Measurements from ENCODE around the gene FGFBP3.
A peak's percentile ranks its signal among the peaks of the same experiment; 100 is the strongest.

FGFBP3 gene

DNA sequence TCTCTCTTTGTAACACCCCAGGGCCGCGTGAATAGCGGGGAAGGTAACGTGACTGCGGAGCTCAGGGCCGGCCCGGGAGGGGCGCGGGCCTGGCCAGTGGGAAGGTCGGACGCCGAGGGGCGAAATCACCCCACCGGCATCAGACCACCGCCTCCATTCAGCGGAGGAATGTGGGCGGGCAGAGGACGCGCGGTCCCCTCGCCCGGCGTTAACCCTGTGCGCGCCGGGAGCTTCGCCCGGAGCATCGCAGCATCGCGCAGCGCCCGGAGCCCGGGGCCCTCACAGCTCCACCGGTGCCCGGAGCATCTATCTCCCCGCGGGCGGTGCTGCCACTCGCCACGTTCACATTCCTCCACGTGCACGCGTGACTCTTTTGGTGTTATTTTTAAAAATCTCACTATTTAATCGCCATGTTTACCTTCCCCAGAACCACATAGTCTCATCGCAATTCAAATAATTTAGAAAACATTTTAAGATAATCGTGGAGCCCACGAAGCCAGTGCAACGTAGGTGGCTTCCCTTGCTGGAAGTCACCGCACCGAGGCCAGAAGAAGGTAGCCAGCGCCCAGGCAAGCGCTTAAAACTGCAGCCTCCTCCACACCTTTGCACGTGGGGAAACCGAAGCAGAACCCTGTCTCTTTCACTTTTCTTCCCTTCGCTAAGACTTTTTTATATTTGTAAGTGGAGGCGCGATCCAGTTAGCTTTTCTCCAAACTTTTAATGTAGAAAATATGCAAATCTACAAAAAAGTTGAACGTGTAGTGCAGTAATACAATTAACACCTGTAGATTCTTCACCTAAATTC lies 21.8 kb downstream of the FGFBP3 start:
- H3K36me3 Mint-ChIP-seq, result no peaks in the 10 kb centered on the region
- H3K27ac Mint-ChIP-seq, result no peak overlapping the region
- peak overlapping the region; percentile 92 for H3K4me3 Mint-ChIP-seq
- H3K4me1 Mint-ChIP-seq, result peaks cover 9% of the 10 kb centered on the region
- peaks cover 2% of the 10 kb centered on the region for H3K27me3 Mint-ChIP-seq
- ATAC-seq (ENCODE audit: low read depth) (peak; percentile 77), DNase-seq (ENCODE audit: low spot score in 2 of 2) (peak in 1 of 2 donors; percentile 15)
- H3K9me3 Mint-ChIP-seq, result no peaks in the 10 kb centered on the region

DNA sequence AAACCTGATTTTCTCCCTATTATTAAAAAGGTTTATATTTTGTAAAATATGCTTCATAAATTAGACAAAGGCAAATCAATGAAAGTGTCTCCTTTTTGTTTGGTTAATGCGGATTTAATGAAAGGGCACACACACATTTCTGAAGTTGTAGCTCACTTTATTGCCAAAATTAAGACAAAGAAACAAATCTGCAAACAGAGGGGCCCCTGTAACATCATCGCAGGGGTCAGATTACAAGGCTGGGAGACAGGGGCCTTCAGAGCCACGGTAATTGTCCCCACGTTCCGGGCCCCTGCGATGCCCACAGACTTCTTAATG lies 22.4 kb downstream of the FGFBP3 start:
- no peaks in the 10 kb centered on the region for H3K9me3 Mint-ChIP-seq
- peaks cover 9% of the 10 kb centered on the region for H3K4me1 Mint-ChIP-seq
- peaks cover 2% of the 10 kb centered on the region for H3K27me3 Mint-ChIP-seq
- H3K36me3 Mint-ChIP-seq, result no peaks in the 10 kb centered on the region
- DNase-seq (ENCODE audit: low spot score in 2 of 2), result no peak
- no peak for ATAC-seq (ENCODE audit: low read depth)
- H3K4me3 Mint-ChIP-seq, result peak overlapping the region; percentile 92
- no peak overlapping the region for H3K27ac Mint-ChIP-seq

- Mint-ChIP-seq H3K36me3 (no peaks in the 10 kb centered on the region), H3K4me1 (peaks cover 9% of the 10 kb centered on the region), H3K27me3 (peaks cover 2% of the 10 kb centered on the region), H3K4me3 (no peak overlapping the region), H3K9me3 (peaks cover 5% of the 10 kb centered on the region), H3K27ac (no peak overlapping the region)
- ATAC-seq (ENCODE audit: low read depth), result no peak
- DNase-seq (ENCODE audit: low spot score in 2 of 2), result no peak
Measured at GRCh38 chr10:91885362-91886079, 23.8 kb downstream of the FGFBP3 start.

- DNase-seq (ENCODE audit: low spot score in 2 of 2) (no peak), ATAC-seq (ENCODE audit: low read depth) (no peak)
- no peak overlapping the region for H3K27ac Mint-ChIP-seq
- H3K4me3 Mint-ChIP-seq, result no peak overlapping the region
- H3K36me3 Mint-ChIP-seq, result no peaks in the 10 kb centered on the region
- peaks cover 9% of the 10 kb centered on the region for H3K4me1 Mint-ChIP-seq
- peaks cover 5% of the 10 kb centered on the region for H3K9me3 Mint-ChIP-seq
- H3K27me3 Mint-ChIP-seq, result peaks cover 2% of the 10 kb centered on the region
Measured at GRCh38 chr10:91884536-91884935, 24.8 kb downstream of the FGFBP3 start.

DNA sequence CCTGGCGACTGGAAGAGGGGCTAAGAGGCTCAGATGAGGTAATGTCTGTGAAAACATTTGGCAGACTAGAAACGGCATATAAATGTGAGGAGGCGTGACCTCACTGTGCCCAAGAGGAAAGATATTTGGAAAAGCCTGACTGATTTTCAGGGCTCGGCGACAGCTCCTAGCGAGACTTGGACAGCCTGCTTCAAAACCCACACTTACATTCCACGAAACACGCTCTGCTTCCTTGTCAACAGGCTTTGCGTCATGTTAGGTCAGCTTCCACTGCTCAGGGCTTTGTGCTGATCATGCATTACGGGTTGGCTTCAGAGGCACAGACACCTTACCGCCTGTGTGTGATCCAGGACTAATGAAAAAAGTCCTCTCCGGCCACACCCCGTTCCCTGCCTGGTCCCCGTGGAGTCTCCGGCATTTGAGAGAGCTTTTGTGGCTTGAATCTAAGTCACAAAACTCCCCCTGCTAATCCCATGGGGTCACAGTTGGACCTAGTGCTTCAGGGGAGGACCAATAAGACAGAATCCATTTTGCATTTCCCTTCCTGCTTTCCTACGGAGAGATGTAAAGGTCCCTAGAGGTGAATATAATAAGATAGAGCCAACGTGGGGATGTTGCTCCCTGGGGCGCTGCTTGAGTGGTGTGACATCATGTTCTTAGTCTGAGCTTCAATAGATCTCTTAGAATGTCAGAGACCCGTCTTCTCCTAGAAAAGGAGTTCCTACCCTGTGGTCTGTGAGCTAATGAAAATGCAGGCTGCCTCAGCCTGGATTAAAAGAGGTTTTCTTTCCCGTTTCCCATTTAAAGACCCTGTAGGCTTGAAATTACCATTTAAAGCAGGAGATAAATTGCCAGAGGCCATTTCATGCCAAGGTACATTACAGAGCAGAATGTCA lies 25.5 kb downstream of the FGFBP3 start:
- Mint-ChIP-seq H3K4me1 (peaks cover 9% of the 10 kb centered on the region), H3K36me3 (no peaks in the 10 kb centered on the region), H3K9me3 (peaks cover 5% of the 10 kb centered on the region), H3K27ac (no peak overlapping the region), H3K27me3 (no peaks in the 10 kb centered on the region), H3K4me3 (no peak overlapping the region)
- ATAC-seq (ENCODE audit: low read depth) (no peak), DNase-seq (ENCODE audit: low spot score in 2 of 2) (no peak)

GRCh38 chr10:91880310-91880709 lies 29.0 kb downstream of the FGFBP3 start:
- peaks cover 4% of the 10 kb centered on the region for H3K4me1 Mint-ChIP-seq
- H3K27ac Mint-ChIP-seq, result no peak overlapping the region
- peaks cover 5% of the 10 kb centered on the region for H3K9me3 Mint-ChIP-seq
- ATAC-seq (ENCODE audit: low read depth) (no peak), DNase-seq (ENCODE audit: low spot score in 2 of 2) (no peak)
- no peaks in the 10 kb centered on the region for H3K27me3 Mint-ChIP-seq
- no peaks in the 10 kb centered on the region for H3K36me3 Mint-ChIP-seq
- no peak overlapping the region for H3K4me3 Mint-ChIP-seq

DNA sequence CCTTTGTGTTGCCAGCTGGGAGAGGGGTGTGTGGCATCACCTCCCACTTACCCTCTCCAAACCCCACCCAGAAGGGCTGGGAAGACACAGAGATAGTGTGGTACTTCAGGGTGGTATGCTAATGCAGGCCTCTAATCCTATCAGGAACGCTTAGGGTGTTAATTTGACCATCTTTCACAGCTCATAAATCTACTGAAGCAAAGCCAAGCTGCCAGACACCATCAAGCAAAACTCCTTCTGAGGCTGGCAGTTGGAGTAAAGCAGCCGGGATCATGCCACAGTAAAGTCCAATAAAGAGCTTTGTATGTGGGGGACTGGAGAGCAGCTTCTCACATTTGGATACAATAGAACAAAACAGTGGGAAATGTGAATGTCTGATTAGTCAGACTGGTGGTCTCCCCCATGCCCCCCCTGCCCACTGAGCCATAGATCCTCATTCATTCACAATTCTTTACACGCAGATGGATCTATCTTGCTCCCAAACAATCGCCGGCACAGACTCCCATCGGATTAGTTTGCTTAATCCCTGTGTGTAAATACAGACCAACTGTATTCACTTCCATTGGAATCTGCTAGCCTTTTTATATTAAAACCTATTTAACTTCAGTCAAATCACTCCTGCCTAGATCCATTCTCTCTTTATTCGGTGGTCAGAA lies 29.6 kb downstream of the FGFBP3 start:
- Mint-ChIP-seq H3K4me1 (peaks cover 4% of the 10 kb centered on the region), H3K9me3 (peaks cover 5% of the 10 kb centered on the region), H3K36me3 (no peaks in the 10 kb centered on the region), H3K4me3 (no peak overlapping the region), H3K27ac (no peak overlapping the region), H3K27me3 (no peaks in the 10 kb centered on the region)
- ATAC-seq (ENCODE audit: low read depth), result no peak
- no peak for DNase-seq (ENCODE audit: low spot score in 2 of 2)

GRCh38 chr10:91875779-91876178 lies 33.5 kb downstream of the FGFBP3 start:
- no peak overlapping the region for H3K4me3 Mint-ChIP-seq
- H3K4me1 Mint-ChIP-seq, result no peaks in the 10 kb centered on the region

GRCh38 chr10:91875156-91875555 lies 34.1 kb downstream of the FGFBP3 start:
- Mint-ChIP-seq H3K27me3 (no peaks in the 10 kb centered on the region), H3K27ac (no peak overlapping the region), H3K36me3 (no peaks in the 10 kb centered on the region), H3K9me3 (no peaks in the 10 kb centered on the region), H3K4me1 (no peaks in the 10 kb centered on the region), H3K4me3 (no peak overlapping the region)
- no peak for ATAC-seq (ENCODE audit: low read depth)
- no peak for DNase-seq (ENCODE audit: low spot score in 2 of 2)

More at GRCh38 chr10:91875779-91876178, 33.5 kb downstream of the FGFBP3 start:
- Mint-ChIP-seq H3K27me3 (no peaks in the 10 kb centered on the region), H3K36me3 (no peaks in the 10 kb centered on the region), H3K27ac (no peak overlapping the region), H3K9me3 (no peaks in the 10 kb centered on the region)
- ATAC-seq (ENCODE audit: low read depth) (no peak), DNase-seq (ENCODE audit: low spot score in 2 of 2) (no peak)

- H3K9me3 Mint-ChIP-seq, result no peaks in the 10 kb centered on the region
- peaks cover 19% of the 10 kb centered on the region for H3K36me3 Mint-ChIP-seq
- H3K4me3 Mint-ChIP-seq, result no peak overlapping the region
- no peak overlapping the region for H3K27ac Mint-ChIP-seq
- H3K4me1 Mint-ChIP-seq, result no peaks in the 10 kb centered on the region
- ATAC-seq (ENCODE audit: low read depth), result no peak
- no peak for DNase-seq (ENCODE audit: low spot score in 2 of 2)
- no peaks in the 10 kb centered on the region for H3K27me3 Mint-ChIP-seq
Measured at GRCh38 chr10:91865562-91866081, 43.7 kb downstream of the FGFBP3 start.

DNA sequence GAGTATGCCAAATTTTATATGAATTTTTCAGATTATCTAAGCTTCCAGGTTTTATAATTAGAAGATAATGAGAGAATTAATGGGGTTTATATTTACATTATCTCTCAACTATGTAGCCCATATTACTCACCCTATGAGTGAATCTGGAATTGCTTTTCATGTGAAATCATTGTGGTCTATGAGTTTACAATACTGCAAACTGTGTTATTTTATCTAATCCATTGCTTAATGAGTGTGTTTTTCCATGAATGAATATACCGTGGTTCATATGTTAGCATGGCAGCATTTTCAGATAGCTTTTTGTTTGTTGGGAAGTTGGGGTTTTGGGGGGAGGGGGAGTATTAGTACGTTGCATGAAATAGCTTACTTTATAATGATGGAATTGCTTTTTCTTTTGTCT lies 44.5 kb downstream of the FGFBP3 start:
- ATAC-seq (ENCODE audit: low read depth) (no peak), DNase-seq (ENCODE audit: low spot score in 2 of 2) (no peak)
- no peak overlapping the region for H3K4me3 Mint-ChIP-seq
- H3K27ac Mint-ChIP-seq, result no peak overlapping the region
- H3K9me3 Mint-ChIP-seq, result no peaks in the 10 kb centered on the region
- peaks cover 19% of the 10 kb centered on the region for H3K36me3 Mint-ChIP-seq
- no peaks in the 10 kb centered on the region for H3K27me3 Mint-ChIP-seq
- no peaks in the 10 kb centered on the region for H3K4me1 Mint-ChIP-seq

DNA sequence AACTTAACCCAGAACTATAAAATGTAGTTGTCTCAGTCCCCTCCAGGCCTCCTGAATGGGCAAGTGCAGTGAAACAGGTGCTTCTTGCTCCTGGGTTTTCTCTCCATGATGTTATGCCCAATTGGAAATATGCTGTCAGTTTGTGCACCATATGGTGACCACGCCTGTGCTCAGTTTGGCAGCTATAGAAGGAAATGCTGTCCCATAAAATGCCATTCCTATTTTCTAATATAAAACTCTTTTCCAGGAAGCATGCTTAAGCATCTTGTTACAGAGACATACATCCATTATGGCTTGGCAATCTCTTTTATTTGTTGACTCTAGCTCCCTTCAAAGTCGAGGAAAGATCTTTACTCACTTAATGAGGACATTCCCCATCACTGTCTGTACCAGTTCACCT lies 45.2 kb downstream of the FGFBP3 start:
- DNase-seq (ENCODE audit: low spot score in 2 of 2) (no peak), ATAC-seq (ENCODE audit: low read depth) (no peak)
- Mint-ChIP-seq H3K27me3 (no peaks in the 10 kb centered on the region), H3K27ac (no peak overlapping the region), H3K4me1 (no peaks in the 10 kb centered on the region), H3K36me3 (peaks cover 19% of the 10 kb centered on the region), H3K9me3 (no peaks in the 10 kb centered on the region), H3K4me3 (no peak overlapping the region)

DNA sequence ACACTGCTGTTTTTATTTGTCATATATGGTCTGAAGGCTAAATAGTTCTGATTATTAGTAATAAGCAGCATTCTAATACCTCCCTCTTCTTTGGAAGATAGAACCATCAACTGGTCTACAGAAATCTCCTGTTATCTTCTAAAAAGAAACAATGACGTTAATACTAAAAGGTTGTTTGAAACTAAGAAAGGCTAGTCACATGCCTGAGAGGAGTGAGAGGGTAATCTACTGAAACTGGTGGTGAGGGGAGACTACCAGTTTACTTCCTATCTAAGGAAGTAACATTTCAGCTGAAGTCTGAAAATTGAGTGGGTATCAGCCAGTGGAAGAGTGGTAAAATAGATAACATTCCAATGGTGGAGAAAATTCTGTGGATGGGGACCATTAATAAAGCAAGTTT lies 48.4 kb downstream of the FGFBP3 start:
- no peak overlapping the region for H3K27ac Mint-ChIP-seq
- no peaks in the 10 kb centered on the region for H3K27me3 Mint-ChIP-seq
- peaks cover 29% of the 10 kb centered on the region for H3K36me3 Mint-ChIP-seq
- H3K9me3 Mint-ChIP-seq, result no peaks in the 10 kb centered on the region
- DNase-seq (ENCODE audit: low spot score in 2 of 2) (no peak), ATAC-seq (ENCODE audit: low read depth) (no peak)
- H3K4me3 Mint-ChIP-seq, result no peak overlapping the region
- H3K4me1 Mint-ChIP-seq, result no peaks in the 10 kb centered on the region
